MG63 (cell line): ENCODE data around the gene IFI35. TPM values are rescaled to one million over a fixed set of nuclear protein-coding genes. Genes with fewer than 3 reads are reported as not detected.

Experiments
- DNase-seq: peaks from one replicate; pipeline ENCODE4 v3.0.0-alpha.2; 2020
- H3K27me3 ChIP-seq: fragments of 250-450 bp; sonication (Bioruptor Pico); 2 replicates; pipeline ENCODE4 v1.5.1; 2020; ENCODE audit warnings: mild to moderate bottlenecking, moderate library complexity
- H3K36me3 ChIP-seq: fragments of 250-450 bp; sonication (Bioruptor Pico); 2 replicates; pipeline ENCODE4 v1.5.1; 2020; ENCODE audit warnings: mild to moderate bottlenecking, moderate library complexity
- H3K4me3 ChIP-seq: fragments of 250-450 bp; sonication (Bioruptor Pico); 2 replicates; pipeline ENCODE4 v1.5.1; 2020; ENCODE audit warnings: mild to moderate bottlenecking, moderate library complexity
- H3K9me3 ChIP-seq: fragments of 250-450 bp; sonication (Bioruptor Pico); 2 replicates; pipeline ENCODE4 v1.5.1; 2020; ENCODE audit warnings: mild to moderate bottlenecking, moderate library complexity
- total RNA-seq: library from RNA; depleted of rRNA; stranded (reverse); fragments of >200 nt; shearing (Covaris generic); gene quantifications from 2 replicates; pipeline ENCODE4 v1.2.3, GENCODE V29; 2014; ENCODE audit warnings: low replicate concordance

The IFI35 gene
- total RNA-seq, 1 experiment from 2014 or later, result 26.8 TPM

- Histone ChIP-seq H3K36me3 (peaks cover 52% of the 10 kb centered on the region), H3K4me3 (no peak overlapping the region), H3K9me3 (no peaks in the 10 kb centered on the region), H3K27me3 (no peaks in the 10 kb centered on the region)
- DNase-seq, result no peak
Measured at GRCh38 chr17:43014649-43015542, 8.3 kb downstream of the IFI35 start.

GRCh38 chr17:43015579-43015978, 9.0 kb downstream of the IFI35 start:
- Histone ChIP-seq H3K4me3 (no peak overlapping the region), H3K9me3 (no peaks in the 10 kb centered on the region), H3K36me3 (peaks cover 59% of the 10 kb centered on the region), H3K27me3 (no peaks in the 10 kb centered on the region)
- DNase-seq, result peak; percentile 44

GRCh38 chr17:43016216-43016615, 9.6 kb downstream of the IFI35 start:
- H3K4me3 ChIP-seq, result no peak overlapping the region
- no peaks in the 10 kb centered on the region for H3K9me3 ChIP-seq
- DNase-seq, result no peak
- H3K36me3 ChIP-seq, result peaks cover 60% of the 10 kb centered on the region
- no peaks in the 10 kb centered on the region for H3K27me3 ChIP-seq

GRCh38 chr17:43018008-43018853, 11.6 kb downstream of the IFI35 start:
- no peaks in the 10 kb centered on the region for H3K9me3 ChIP-seq
- no peak overlapping the region for H3K4me3 ChIP-seq
- peaks cover 60% of the 10 kb centered on the region for H3K36me3 ChIP-seq
- DNase-seq, result no peak
- H3K27me3 ChIP-seq, result no peaks in the 10 kb centered on the region

- H3K4me3 ChIP-seq, result no peak overlapping the region
- H3K27me3 ChIP-seq, result no peaks in the 10 kb centered on the region
- H3K9me3 ChIP-seq, result no peaks in the 10 kb centered on the region
- peaks cover 60% of the 10 kb centered on the region for H3K36me3 ChIP-seq
- no peak for DNase-seq
Measured at GRCh38 chr17:43018932-43019331, 12.3 kb downstream of the IFI35 start.

GRCh38 chr17:43019418-43019817, 12.8 kb downstream of the IFI35 start:
- H3K9me3 ChIP-seq, result no peaks in the 10 kb centered on the region
- no peaks in the 10 kb centered on the region for H3K27me3 ChIP-seq
- no peak for DNase-seq
- H3K36me3 ChIP-seq, result peaks cover 55% of the 10 kb centered on the region
- no peak overlapping the region for H3K4me3 ChIP-seq

GRCh38 chr17:43020030-43020621, 13.5 kb downstream of the IFI35 start:
- no peaks in the 10 kb centered on the region for H3K27me3 ChIP-seq
- H3K4me3 ChIP-seq, result no peak overlapping the region; the same call in 1 of the 2 replicates
- peaks cover 50% of the 10 kb centered on the region for H3K36me3 ChIP-seq
- no peak for DNase-seq
- no peaks in the 10 kb centered on the region for H3K9me3 ChIP-seq

GRCh38 chr17:43020789-43021740, 14.5 kb downstream of the IFI35 start:
- Histone ChIP-seq H3K9me3 (no peaks in the 10 kb centered on the region), H3K36me3 (peaks cover 40% of the 10 kb centered on the region), H3K4me3 (peak overlapping the region; percentile 95), H3K27me3 (no peaks in the 10 kb centered on the region)
- peak; percentile 95 for DNase-seq

- Histone ChIP-seq H3K36me3 (peaks cover 32% of the 10 kb centered on the region), H3K9me3 (no peaks in the 10 kb centered on the region), H3K4me3 (peak within 1 kb of the TSS; percentile 95), H3K27me3 (no peaks in the 10 kb centered on the region)
- DNase-seq, result peak; percentile 88
Measured at GRCh38 chr17:43021741-43022512, 15.3 kb downstream of the IFI35 start, which contains the start of gene VAT1. TSS of gene VAT1 (minus strand) at chr17:43022385. CDS start at chr17:43022322, 63 bp downstream.

GRCh38 chr17:43024407-43025289, 18.1 kb downstream of the IFI35 start, which contains the start of gene RND2:
TSS of gene RND2 (plus strand) at chr17:43025231. CDS start at chr17:43025348, 117 bp downstream.
- Histone ChIP-seq H3K4me3 (no peak within 1 kb of the TSS), H3K27me3 (no peaks in the 10 kb centered on the region), H3K36me3 (peaks cover 9% of the 10 kb centered on the region), H3K9me3 (no peaks in the 10 kb centered on the region)
- DNase-seq, result peak; percentile 51

- Histone ChIP-seq H3K36me3 (peaks cover 4% of the 10 kb centered on the region), H3K9me3 (no peaks in the 10 kb centered on the region), H3K27me3 (no peaks in the 10 kb centered on the region), H3K4me3 (no peak overlapping the region)
- no peak for DNase-seq
Measured at GRCh38 chr17:43025290-43025657, 18.7 kb downstream of the IFI35 start.

GRCh38 chr17:43025766-43026537, 19.4 kb downstream of the IFI35 start:
- H3K9me3 ChIP-seq, result no peaks in the 10 kb centered on the region
- H3K36me3 ChIP-seq, result no peaks in the 10 kb centered on the region; the same call in 1 of the 2 replicates
- no peak for DNase-seq
- no peaks in the 10 kb centered on the region for H3K27me3 ChIP-seq
- no peak overlapping the region for H3K4me3 ChIP-seq

- Histone ChIP-seq H3K36me3 (no peaks in the 10 kb centered on the region), H3K4me3 (no peak overlapping the region), H3K27me3 (no peaks in the 10 kb centered on the region), H3K9me3 (no peaks in the 10 kb centered on the region)
- DNase-seq, result no peak
Measured at GRCh38 chr17:43026595-43026994, 20.0 kb downstream of the IFI35 start.
